ENCODE measurements around the gene SSTR5. TPM values are rescaled to one million over a fixed set of nuclear protein-coding genes. Genes with fewer than 3 reads are reported as not detected.

The SSTR5 gene
- total and polyA plus RNA-seq, 2 of the 4 experiments (the other 2 are of a cell fraction), result not detected

DNA sequence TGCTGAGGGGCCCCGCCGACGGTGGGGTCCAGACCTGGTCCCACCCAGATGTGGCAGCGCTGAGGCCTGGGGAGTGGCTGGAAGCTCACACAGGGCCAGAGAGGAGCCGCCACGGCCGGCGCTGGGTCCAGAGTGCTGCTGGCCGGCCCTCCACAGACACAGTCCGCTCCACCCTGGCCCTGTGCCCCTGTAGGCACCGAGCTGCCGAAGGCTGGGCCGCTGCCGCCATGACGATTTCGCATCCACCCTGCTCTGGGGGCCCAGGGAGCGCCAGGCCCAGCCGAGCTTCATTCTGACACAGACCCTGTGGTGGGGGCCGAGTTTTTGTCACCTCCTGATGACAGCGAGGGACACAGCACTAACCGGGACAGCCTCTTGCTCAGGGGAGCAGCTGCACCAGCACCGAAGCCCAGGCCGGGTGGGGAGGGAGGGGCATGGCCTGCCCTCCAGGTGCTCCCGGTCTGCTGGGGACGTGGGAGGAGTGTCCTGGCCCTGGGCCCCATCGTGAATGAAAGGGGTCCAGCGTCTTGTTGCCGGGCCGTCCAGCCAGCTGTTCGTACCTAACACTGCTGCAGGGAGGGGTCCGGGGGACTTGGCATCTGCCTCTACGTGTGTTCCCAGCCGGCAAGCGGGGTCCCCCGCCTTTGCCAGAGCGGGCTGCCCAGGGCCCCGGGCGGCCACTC, 27.1 kb upstream of the SSTR5 start:
- no peak overlapping the region for H2AK9ac ChIP-seq (replicated peaks; ENCODE audit: low read depth, low read length, poor library complexity)
- no peak overlapping the region for H4K91ac ChIP-seq (ENCODE audit: insufficient read depth, low read depth, low read length)
- H3K18ac ChIP-seq (ENCODE audit: low read depth, low read length), result no peak overlapping the region
- H3K27me3 ChIP-seq (ENCODE audit: control insufficient read depth, insufficient read depth, low read length), result peaks cover 38% of the 10 kb centered on the region
- H3K9ac ChIP-seq (ENCODE audit: low read depth, low read length), result no peak overlapping the region
- H2BK20ac ChIP-seq (ENCODE audit: low read depth, low read length), result no peak overlapping the region
- no peak for TF ChIP-seq MAZ (IDR thresholded peaks at IDR 0.05; ENCODE audit: borderline replicate concordance, low read depth, low read length)
- TF ChIP-seq MAFK (IDR thresholded peaks at IDR 0.05; ENCODE audit: low read depth, low read length), result no peak
- no peak for TF ChIP-seq CEBPB (IDR thresholded peaks at IDR 0.05; ENCODE audit: low read depth, low read length)
- no peak for TF ChIP-seq SMC3 (IDR thresholded peaks at IDR 0.05; ENCODE audit: low read depth, low read length)
- TF ChIP-seq FOS (IDR thresholded peaks at IDR 0.05; ENCODE audit: low read depth, low read length), result no peak
- no peak for TF ChIP-seq RAD21 (IDR thresholded peaks at IDR 0.05; ENCODE audit: low read length)
- no peak for TF ChIP-seq RCOR1 (IDR thresholded peaks at IDR 0.05; ENCODE audit: insufficient replicate concordance, low read length)
- no TSS peak for BruUV-seq (replicated peaks)
- ChIA-PET POLR2A (ENCODE audit: unreplicated experiment) (no interaction called here), CTCF (no interaction called here)
- H3K79me1 ChIP-seq (ENCODE audit: low read depth in 1 of 2, low read length in 2 of 2), result no peaks in the 10 kb centered on the region
- intact Hi-C loops (cut with micrococcal nuclease), result no loop called here
- no peak overlapping the region for H3K4me2 ChIP-seq (ENCODE audit: low read depth, low read length)
- H2AK5ac ChIP-seq (ENCODE audit: low read depth, low read length), result no peak overlapping the region
- H3K4ac ChIP-seq (ENCODE audit: low read depth, low read length), result no peak overlapping the region
- no peaks in the 10 kb centered on the region for H3K36me3 ChIP-seq (ENCODE audit: control insufficient read depth, insufficient read depth, low read length)
- ATAC-seq (ENCODE audit: low read depth), result no peak
- no peaks in the 10 kb centered on the region for H3K9me3 ChIP-seq (ENCODE audit: control insufficient read depth, insufficient read depth, low read length)
- H3K14ac ChIP-seq (replicated peaks; ENCODE audit: low read depth, low read length), result no peak overlapping the region
- H4K20me1 ChIP-seq (ENCODE audit: insufficient read depth, low read length), result no peaks in the 10 kb centered on the region
- in situ Hi-C loops (cut with MboI; ENCODE audit: low sequenced_read_pairs), result no loop called here
- no peak overlapping the region for H3K27ac ChIP-seq (ENCODE audit: insufficient read depth, low read length)
- H3K23ac ChIP-seq (ENCODE audit: low read depth, low read length), result no peak overlapping the region
- H2AFZ ChIP-seq (replicated peaks; ENCODE audit: low read length, poor library complexity), result peak overlapping the region; percentile 3
- H3K4me3 ChIP-seq (ENCODE audit: insufficient read depth, low read depth, low read length), result no peak overlapping the region
- H4K8ac ChIP-seq (ENCODE audit: low read depth in 2 of 2, low read length in 2 of 2), result no peak overlapping the region
- no peak for DNase-seq
- H2BK120ac ChIP-seq (ENCODE audit: low read depth, low read length), result no peak overlapping the region
- H2BK15ac ChIP-seq (ENCODE audit: low read depth, low read length), result no peak overlapping the region
- no peaks in the 10 kb centered on the region for H3K4me1 ChIP-seq (ENCODE audit: control insufficient read depth, insufficient read depth, low read length)
- H2BK5ac ChIP-seq (ENCODE audit: low read depth, low read length, poor library complexity, severe bottlenecking), result no peak overlapping the region
- WGBS, 2 experiments (ENCODE audit: extremely low coverage in 2 of 2, insufficient read length in 1 of 2), result 21% methylated on average over 16 of the region's 38 CpGs; no CpG with 5 or more reads in 1 of the 2 experiments
- H3K9me1 ChIP-seq (ENCODE audit: insufficient read depth, low read length), result no peaks in the 10 kb centered on the region
- no peak overlapping the region for H4K5ac ChIP-seq (ENCODE audit: low read depth, low read length)
- no peak overlapping the region for H3K56ac ChIP-seq (ENCODE audit: extremely low read depth, insufficient read depth, low read length)
- dilution Hi-C loops (cut with HindIII; ENCODE audit: low sequenced_read_pairs, unreplicated experiment), result no loop called here

Data from IMR-90 (cell line).